Left lung (tissue), 10 donors: ENCODE results near the gene FKBP1B. TPM values are rescaled to one million over a fixed set of nuclear protein-coding genes. Genes with fewer than 3 reads are reported as not detected.
A peak's percentile ranks its signal among the peaks of the same experiment; 100 is the strongest.

Source experiments
- ATAC-seq: fragments of 200-7000 bp; cut with Tn5 transposase; one replicate; pipeline ENCODE4 v1.9.1; 2020; ENCODE audit warnings: moderate library complexity
- DNase-seq, 4 donors: peaks; one replicate each; pipeline ENCODE4 v3.0.0-alpha.2; 2013 to 2020
- H3K27ac ChIP-seq, 2 donors: fragments of 200-600 bp; sonication (generic) in 1 of 2; one replicate each; pipeline versions ENCODE4 v1.5.0 to v1.8.0; 2020 to 2021
- H3K27me3 ChIP-seq, 2 donors: fragments of 200-600 bp; sonication (generic) in 1 of 2; one replicate each; pipeline versions ENCODE4 v1.5.0 to v1.8.0; 2020 to 2021
- H3K36me3 ChIP-seq, 2 donors: fragments of 200-600 bp; sonication (generic) in 1 of 2; one replicate each; pipeline versions ENCODE4 v1.5.0 to v1.8.0; 2020 to 2021
- H3K4me1 ChIP-seq, 2 donors: fragments of 200-600 bp; one replicate each; pipeline ENCODE4 v1.8.0; 2021
- H3K4me3 ChIP-seq, 2 donors: fragments of 200-600 bp; sonication (generic) in 1 of 2; one replicate each; pipeline versions ENCODE4 v1.5.0 to v1.8.0; 2020 to 2021; ENCODE audit warnings: mild to moderate bottlenecking in 1 of 2
- H3K9me3 ChIP-seq, 2 donors: fragments of 200-600 bp; sonication (generic) in 1 of 2; one replicate each; pipeline versions ENCODE4 v1.5.0 to v1.8.0; 2020 to 2021
- CTCF ChIP-seq, 2 donors: fragments of 200-600 bp; sonication (generic) in 1 of 2; IDR thresholded peaks; one replicate each; pipeline versions ENCODE4 v1.5.0 to v1.8.0; 2021; ENCODE audit warnings: antibody characterized with exemption in 2 of 2
- intact Hi-C, 2 donors: fragments of 100-400 bp; cut with DNase I; formaldehyde crosslinking; loops; one replicate each; pipeline versions ENCODE4 v1.11.2 to v1.14.2; 2022
- polyA plus RNA-seq, 6 donors: library from polyadenylated mRNA; unstranded; fragments of 120-200 nt; gene quantifications; one replicate each; pipeline ENCODE4 v1.2.1, GENCODE V29; 2013; ENCODE audit not compliant: insufficient read length in 6 of 6
- total RNA-seq, 2 donors: library from RNA; stranded (reverse); fragmentation: NEBNext Ultra II Directional; extraction: Animal tissue kit (Norgen Biotek cat#: 25700); gene quantifications; one replicate each; pipeline ENCODE4 v1.2.1, GENCODE V29; 2021
- donor health status: DM: no; HTN: yes; CAD: no.
- donor health status: DM: no; HTN: no; CAD: no.

The FKBP1B gene
- total and polyA plus RNA-seq, 8 donors, result 9.6 to 18.7 (median 14.7) TPM

GRCh38 chr2:24019729-24020128 is 29.8 kb upstream of the FKBP1B start:
- intact Hi-C loops, result no loop called here
- Histone ChIP-seq H3K9me3 (no peaks in the 10 kb centered on the region), H3K4me3 (no peak overlapping the region), H3K27ac (no peak overlapping the region), H3K4me1 (no peaks in the 10 kb centered on the region), H3K36me3 (peaks cover 0 to 21% of the 10 kb centered on the region in 2 donors), H3K27me3 (no peaks in the 10 kb centered on the region)
- ATAC-seq (no peak), DNase-seq (no peak)
- TF ChIP-seq CTCF (IDR thresholded peaks at IDR 0.05), result no peak

- ATAC-seq (no peak), DNase-seq (no peak)
- H3K36me3 ChIP-seq, result peaks cover 0 to 26% of the 10 kb centered on the region in 2 donors
- H3K9me3 ChIP-seq, result no peaks in the 10 kb centered on the region
- no peaks in the 10 kb centered on the region for H3K4me1 ChIP-seq
- no peak overlapping the region for H3K27ac ChIP-seq
- no peak for TF ChIP-seq CTCF (IDR thresholded peaks at IDR 0.05)
- H3K27me3 ChIP-seq, result no peaks in the 10 kb centered on the region
- no peak overlapping the region for H3K4me3 ChIP-seq
- intact Hi-C loops, result no loop called here
Observed at GRCh38 chr2:24020244-24020643, 29.3 kb upstream of the FKBP1B start.

- ATAC-seq (peak; percentile 47), DNase-seq (no peak)
- Histone ChIP-seq H3K4me1 (no peaks in the 10 kb centered on the region), H3K9me3 (no peaks in the 10 kb centered on the region), H3K36me3 (peaks cover 0 to 33% of the 10 kb centered on the region in 2 donors), H3K4me3 (no peak overlapping the region), H3K27ac (no peak overlapping the region), H3K27me3 (no peaks in the 10 kb centered on the region)
- peak in 1 of 2 donors; percentile 23 for TF ChIP-seq CTCF (IDR thresholded peaks at IDR 0.05)
- intact Hi-C loops, result no loop called here
Observed at GRCh38 chr2:24021122-24021998, 28.2 kb upstream of the FKBP1B start.

GRCh38 chr2:24022324-24022974 is 27.1 kb upstream of the FKBP1B start:
- no peak overlapping the region for H3K4me3 ChIP-seq
- no peak for TF ChIP-seq CTCF (IDR thresholded peaks at IDR 0.05)
- H3K9me3 ChIP-seq, result no peaks in the 10 kb centered on the region
- H3K36me3 ChIP-seq, result peaks cover 0 to 43% of the 10 kb centered on the region in 2 donors
- no peak overlapping the region for H3K27ac ChIP-seq
- intact Hi-C loops, result no loop called here
- no peaks in the 10 kb centered on the region for H3K27me3 ChIP-seq
- DNase-seq, result no peak
- no peak for ATAC-seq
- H3K4me1 ChIP-seq, result no peaks in the 10 kb centered on the region

- ATAC-seq, result no peak
- peak in 1 of 4 donors; percentile 38 for DNase-seq
- TF ChIP-seq CTCF (IDR thresholded peaks at IDR 0.05), result no peak
- H3K27me3 ChIP-seq, result no peaks in the 10 kb centered on the region
- intact Hi-C loops, result no loop called here
- H3K9me3 ChIP-seq, result no peaks in the 10 kb centered on the region
- no peak overlapping the region for H3K27ac ChIP-seq
- H3K36me3 ChIP-seq, result peaks cover 0 to 48% of the 10 kb centered on the region in 2 donors
- no peaks in the 10 kb centered on the region for H3K4me1 ChIP-seq
- no peak overlapping the region for H3K4me3 ChIP-seq
Observed at GRCh38 chr2:24022975-24023575, 26.5 kb upstream of the FKBP1B start.
